HG03521 (cell line): ENCODE data around the gene DAAM1.

ENCODE experiments used
- ATAC-seq: cut with Tn5 transposase; IDR thresholded peaks from one replicate; pipeline ENCODE4 v1.9.1; 2021; ENCODE audit warnings: mild to moderate bottlenecking, moderate library complexity; ENCODE audit not compliant: unreplicated experiment

DAAM1 gene

DNA sequence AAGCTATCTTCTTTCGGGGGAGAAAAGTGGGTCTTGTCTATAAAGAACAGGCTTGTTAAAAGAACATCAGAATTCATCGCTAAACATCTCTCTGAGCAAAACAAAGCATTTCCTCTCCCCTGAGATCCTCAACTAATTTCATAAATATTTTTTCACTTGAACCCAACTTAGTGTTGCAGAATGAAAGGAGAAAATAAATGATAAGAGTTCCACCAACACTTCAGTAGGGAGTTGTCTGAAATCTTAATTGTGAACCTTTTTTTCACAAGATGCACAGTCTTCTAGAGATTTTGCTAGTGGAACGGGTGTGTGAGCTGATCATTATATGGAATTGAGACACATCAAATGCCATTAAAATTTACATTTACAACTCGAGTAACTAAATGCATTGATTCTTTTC, 1.3 kb upstream of the DAAM1 start:
- no peak for ATAC-seq

- peak; percentile 4 for ATAC-seq
Measured at GRCh38 chr14:59187802-59188460, 536 bp upstream of the DAAM1 start.

- peak; percentile 17 for ATAC-seq
Measured at GRCh38 chr14:59189091-59189785, 771 bp downstream of the DAAM1 start.

- peak; percentile 40 for ATAC-seq
Measured at GRCh38 chr14:59189786-59190368, 1.4 kb downstream of the DAAM1 start.

GRCh38 chr14:59190372-59190771, 1.9 kb downstream of the DAAM1 start:
- no peak for ATAC-seq

DNA sequence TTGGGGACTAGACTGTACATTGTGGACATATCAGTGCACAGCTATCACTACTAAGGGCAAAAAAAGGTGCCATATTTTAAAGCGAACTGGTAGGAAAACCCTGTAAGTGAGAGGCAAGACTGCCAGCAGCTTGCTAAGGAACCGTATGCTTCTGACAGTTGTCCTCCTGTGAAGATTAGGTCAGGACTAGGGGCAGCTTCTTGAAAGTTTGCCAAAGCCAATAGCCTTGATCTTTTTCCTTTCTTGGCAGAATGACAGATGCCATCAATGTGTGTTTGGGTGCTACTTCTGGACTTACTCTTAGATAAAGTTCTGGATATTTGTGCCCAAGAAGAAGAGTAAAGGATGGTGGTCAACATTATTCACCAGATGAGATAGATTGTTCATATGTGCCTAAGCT, 7.4 kb downstream of the DAAM1 start:
- ATAC-seq: no peak

DNA sequence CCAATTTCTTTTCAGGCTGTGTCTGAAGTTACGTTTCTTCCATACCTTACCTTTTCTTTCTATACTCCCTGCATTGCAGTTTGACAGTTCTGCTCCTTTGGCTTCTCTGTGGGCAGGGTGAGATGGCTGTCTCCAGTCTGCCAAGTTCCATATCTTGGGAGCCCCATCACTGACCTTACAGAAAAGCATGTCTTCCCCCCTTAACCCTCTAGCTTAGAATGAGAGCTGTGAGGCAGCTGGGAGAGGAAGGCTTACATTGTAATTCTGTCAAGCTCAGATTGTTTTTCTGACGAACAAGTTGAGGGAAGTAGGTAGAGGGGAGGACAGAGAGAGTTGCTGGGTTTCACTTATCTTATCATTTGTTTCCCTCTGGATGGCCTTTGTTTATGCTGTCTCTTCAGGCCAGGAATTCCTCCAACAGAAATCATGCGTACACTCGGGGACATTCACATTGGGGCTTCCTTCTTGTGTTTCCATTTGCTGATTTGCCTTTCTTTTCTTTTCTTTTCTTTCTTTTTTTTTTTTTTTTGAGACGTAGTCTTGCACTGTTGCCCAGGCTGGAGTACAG, 9.3 kb downstream of the DAAM1 start:
- no peak for ATAC-seq

- no peak for ATAC-seq
Measured at GRCh38 chr14:59199205-59199604, 10.7 kb downstream of the DAAM1 start.

- no peak for ATAC-seq
Measured at GRCh38 chr14:59199614-59200013, 11.1 kb downstream of the DAAM1 start.

DNA sequence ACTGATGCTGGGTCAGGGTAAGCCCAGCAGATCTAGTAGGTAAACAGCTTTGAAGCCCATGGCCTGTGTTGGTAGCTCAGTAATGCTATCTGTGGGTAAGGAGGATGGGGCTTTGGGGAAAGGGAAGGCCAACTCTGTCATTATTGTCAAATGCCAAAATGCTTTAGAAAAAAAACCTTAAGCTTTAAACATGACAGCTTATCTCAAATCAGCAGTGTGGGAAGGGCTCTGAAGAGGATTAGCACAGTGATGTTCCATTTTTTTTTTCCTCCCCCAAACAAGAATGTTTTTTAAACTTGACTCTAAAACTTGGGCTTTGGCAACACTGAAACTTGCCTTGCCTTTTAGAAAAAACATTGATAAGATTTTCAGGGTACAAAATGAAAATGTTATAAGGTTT, 11.7 kb downstream of the DAAM1 start:
- ATAC-seq: no peak

DNA sequence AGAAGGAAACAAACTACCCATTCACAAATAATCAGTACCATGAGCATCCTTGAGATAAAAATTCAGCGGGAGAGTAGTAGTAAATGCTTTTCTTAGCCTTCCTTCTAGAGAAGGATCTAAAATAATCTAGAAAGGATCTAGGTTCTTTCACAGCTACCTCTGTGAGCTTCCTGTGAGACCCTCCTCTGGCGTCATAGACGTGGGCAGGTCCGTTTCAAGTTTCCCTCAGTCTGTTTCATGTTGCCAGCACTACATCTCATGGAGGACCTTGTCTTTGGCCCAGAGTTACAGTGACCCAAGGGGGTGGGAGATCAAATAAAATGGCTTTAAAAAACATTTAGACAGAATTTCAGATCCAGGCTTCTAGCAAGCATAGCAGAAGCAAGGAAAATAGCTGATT, 13.6 kb downstream of the DAAM1 start:
- ATAC-seq: no peak

DNA sequence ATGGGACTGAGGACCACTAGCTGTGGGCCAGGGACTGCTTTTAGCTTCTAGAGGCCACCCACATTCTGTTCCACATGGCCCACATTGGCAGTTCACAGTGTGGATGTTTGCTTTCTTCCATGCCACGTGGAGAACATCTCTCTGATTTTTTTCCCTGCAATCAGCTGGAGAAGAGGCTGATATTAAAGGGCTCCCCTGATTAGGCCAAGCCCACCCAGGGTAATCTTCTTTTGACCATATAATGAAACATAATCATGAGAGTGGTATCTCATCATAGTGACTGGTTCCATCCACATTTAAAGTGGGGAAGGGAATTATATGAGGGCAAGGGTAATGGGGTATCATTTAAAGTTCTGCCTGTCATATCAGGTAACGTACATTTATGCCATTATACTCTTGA, 15.8 kb downstream of the DAAM1 start:
- no peak for ATAC-seq

GRCh38 chr14:59206892-59207291, 18.4 kb downstream of the DAAM1 start:
- ATAC-seq: no peak

GRCh38 chr14:59207506-59207933, 19.1 kb downstream of the DAAM1 start:
- ATAC-seq: no peak

DNA sequence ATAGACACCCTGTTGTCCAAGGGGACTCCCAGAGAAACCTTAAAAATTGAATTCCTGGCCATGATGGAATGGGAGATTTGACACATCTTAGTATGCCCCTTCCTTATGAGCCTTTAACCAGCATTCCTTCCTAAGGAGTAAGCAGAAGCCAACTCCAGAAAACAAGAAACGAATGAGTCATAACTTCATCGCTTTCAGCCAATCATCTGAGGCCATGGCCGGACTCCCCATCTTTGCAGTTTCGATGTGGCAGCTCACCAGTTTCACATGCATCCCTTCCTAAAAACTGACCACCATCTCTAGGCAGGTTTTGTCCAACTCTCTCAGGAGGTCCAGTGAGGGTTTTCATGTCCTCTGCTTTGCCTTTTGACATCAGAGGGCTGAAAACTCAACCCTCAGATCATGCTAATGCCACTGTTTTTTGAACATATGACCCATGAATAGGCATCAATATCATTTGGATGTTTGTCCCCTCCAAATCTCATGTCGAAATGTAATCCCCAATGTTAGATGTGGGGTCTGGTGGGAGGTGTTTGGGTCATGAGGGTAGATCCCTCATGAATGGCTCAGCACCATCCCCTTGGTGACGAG, 19.9 kb downstream of the DAAM1 start:
- ATAC-seq: no peak

GRCh38 chr14:59208954-59209353, 20.5 kb downstream of the DAAM1 start:
- no peak for ATAC-seq

GRCh38 chr14:59210621-59211020, 22.2 kb downstream of the DAAM1 start:
- no peak for ATAC-seq

DNA sequence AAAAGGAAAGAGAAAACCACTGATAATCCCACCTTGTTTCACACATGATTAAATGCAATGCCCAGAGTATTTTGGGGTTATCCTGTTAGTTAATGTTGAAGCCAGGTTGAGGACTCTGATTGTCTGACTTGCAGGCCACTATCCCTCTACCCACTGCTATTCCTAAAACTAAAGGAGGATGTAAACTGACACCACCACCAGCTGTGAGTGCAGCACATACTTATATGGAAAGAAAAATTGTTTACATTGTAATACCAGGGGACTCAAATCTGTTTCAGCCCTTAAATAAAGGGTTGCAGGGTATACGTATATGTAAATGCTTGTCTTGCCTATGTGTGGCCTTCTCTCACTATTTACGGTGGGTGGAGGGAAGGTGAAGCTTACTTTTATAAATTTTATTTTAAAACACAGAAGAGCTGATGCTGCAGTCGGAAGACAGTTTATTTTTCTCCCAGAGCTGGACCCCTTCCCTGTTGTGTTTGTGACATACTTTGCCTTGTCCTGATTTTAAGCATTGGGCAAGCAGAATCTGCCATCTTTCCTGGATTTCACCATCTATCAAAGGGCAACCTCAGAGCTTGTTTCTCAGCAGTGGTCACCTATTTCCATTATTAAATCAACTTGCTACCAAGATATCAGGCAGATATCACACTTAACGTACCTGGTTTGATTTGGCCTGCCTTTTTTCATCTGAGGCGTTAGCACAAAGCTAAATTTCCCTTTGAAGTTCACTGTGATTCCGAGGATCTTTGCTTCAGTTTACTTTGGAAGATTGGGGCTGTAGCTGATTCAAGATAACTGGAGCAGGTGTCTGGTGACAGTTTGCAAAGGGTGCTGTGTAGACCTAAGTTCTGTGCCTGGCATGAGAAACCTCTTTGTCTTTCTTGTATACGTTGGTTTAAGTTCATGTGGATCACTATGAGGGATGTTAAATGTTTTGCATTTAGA, 25.2 kb downstream of the DAAM1 start:
- no peak for ATAC-seq

GRCh38 chr14:59214702-59215302, 26.3 kb downstream of the DAAM1 start:
- no peak for ATAC-seq

DNA sequence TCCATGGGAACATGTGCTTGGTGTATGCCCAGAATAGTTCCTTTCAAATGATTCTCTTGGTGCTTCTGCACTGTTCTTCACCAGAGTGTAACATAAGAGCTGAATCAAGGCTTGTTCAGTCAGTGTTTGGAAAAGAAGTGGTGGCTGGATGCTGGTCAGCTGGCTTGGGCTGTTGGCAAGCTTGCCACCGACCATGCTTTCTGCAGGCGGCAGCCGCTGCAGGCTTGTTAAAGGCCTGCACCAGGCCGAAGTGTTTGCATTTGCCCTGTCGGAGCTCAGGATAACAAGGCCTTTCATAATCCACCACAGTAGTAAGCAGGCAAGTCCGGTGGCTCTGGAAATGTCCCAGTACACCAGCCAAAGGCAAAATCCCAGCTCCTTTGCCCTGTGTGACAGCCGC, 26.9 kb downstream of the DAAM1 start:
- ATAC-seq: no peak
